HUES64 (cell line): ENCODE data around the gene RNF222.
A peak's percentile ranks its signal among the peaks of the same experiment; 100 is the strongest.
"Not testable (repeated sequence)": the region's sequence is repeated elsewhere in the genome, so short reads cannot be mapped to it uniquely, and the experiment has no call there.

ENCODE experiments used
- H3K27ac ChIP-seq: 2 replicates; pipeline ENCODE4 v1.7.0; 2013; ENCODE audit warnings: low read depth, low read length, inconsistent platforms
- H3K27me3 ChIP-seq: 2 replicates; pipeline ENCODE4 v1.6.1; 2013; ENCODE audit warnings: mild to moderate bottlenecking, low read length; ENCODE audit not compliant: insufficient read depth
- H3K36me3 ChIP-seq: 2 replicates; pipeline ENCODE4 v1.6.1; 2013; ENCODE audit warnings: mild to moderate bottlenecking, low read length; ENCODE audit not compliant: insufficient read depth
- H3K4me1 ChIP-seq: 2 replicates; pipeline ENCODE4 v1.6.1; 2013; ENCODE audit warnings: mild to moderate bottlenecking, low read length, moderate library complexity; ENCODE audit not compliant: insufficient read depth
- H3K4me3 ChIP-seq: 2 replicates; pipeline ENCODE4 v1.5.1; 2013; ENCODE audit warnings: mild to moderate bottlenecking, low read length, moderate library complexity
- H3K9ac ChIP-seq: 2 replicates; pipeline ENCODE4 v1.6.1; 2013; ENCODE audit warnings: mild to moderate bottlenecking, low read depth, low read length
- H3K9me3 ChIP-seq: 2 replicates; pipeline ENCODE4 v1.6.1; 2013; ENCODE audit warnings: low read depth, low read length; ENCODE audit not compliant: insufficient read depth
- WGBS: fragments of 150-250, 120-280 bp; methylation state at CpG from one replicate; pipeline ENCODE4 v1.1.7; 2013; ENCODE audit warnings: missing lambda C conversion rate; 5-methylcytosine and 5-hydroxymethylcytosine counted together

The RNF222 gene

DNA sequence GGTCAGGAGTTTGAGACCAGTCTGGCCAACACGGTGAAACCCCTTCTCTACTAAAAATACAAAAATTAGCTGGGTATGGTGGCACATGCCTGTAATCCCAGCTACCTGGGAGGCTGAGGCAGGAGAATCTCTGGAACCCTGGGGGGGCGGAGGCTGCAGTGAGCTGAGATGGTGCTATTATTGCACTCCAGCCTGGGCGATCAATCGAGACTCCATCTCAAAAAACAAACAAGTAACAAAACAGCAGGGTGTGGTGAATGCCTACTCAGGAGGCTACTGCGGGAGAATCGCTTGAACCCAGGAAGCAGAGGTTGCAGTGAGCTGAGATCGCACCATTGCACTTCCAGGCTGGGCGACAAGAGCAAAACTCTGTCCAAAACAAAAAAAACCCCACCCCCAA, 19.5 kb downstream of the RNF222 start:
- peaks cover 58% of the 10 kb centered on the region for H3K36me3 ChIP-seq
- peaks cover 16% of the 10 kb centered on the region; the same call in 1 of the 2 replicates for H3K4me1 ChIP-seq
- not testable (repeated sequence) for H3K4me3 ChIP-seq, H3K27me3 ChIP-seq, H3K27ac ChIP-seq, H3K9ac ChIP-seq, H3K9me3 ChIP-seq
- WGBS: 95% methylated on average over 8 of the region's 8 CpGs

DNA sequence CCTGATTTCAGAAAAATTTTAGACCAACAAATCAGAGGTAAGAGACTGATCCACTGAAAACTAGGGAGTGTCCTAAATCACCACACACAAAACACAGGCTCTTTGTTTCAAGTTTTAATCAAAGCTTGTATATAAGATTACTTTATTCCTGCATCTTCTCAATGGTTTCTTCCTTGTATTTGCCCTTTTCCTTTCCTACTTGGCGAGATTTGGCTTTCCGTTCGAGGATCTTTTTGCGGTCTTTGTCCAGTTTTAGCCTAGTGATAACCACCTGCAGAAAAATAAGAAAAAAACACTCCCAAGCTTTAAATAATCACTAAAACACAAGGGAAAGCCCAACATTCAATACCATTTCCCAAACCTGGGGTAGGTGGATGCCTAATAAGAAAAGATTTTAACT, 20.2 kb downstream of the RNF222 start:
- Histone ChIP-seq H3K9ac (no peak overlapping the region), H3K4me1 (peaks cover 16% of the 10 kb centered on the region; the same call in 1 of the 2 replicates), H3K27ac (peak overlapping the region; percentile 72; the same call in 1 of the 2 replicates), H3K9me3 (no peaks in the 10 kb centered on the region), H3K4me3 (no peak overlapping the region; the same call in 1 of the 2 replicates), H3K36me3 (peaks cover 59% of the 10 kb centered on the region), H3K27me3 (no peaks in the 10 kb centered on the region)
- 97% methylated on average over 4 of the region's 4 CpGs for WGBS

DNA sequence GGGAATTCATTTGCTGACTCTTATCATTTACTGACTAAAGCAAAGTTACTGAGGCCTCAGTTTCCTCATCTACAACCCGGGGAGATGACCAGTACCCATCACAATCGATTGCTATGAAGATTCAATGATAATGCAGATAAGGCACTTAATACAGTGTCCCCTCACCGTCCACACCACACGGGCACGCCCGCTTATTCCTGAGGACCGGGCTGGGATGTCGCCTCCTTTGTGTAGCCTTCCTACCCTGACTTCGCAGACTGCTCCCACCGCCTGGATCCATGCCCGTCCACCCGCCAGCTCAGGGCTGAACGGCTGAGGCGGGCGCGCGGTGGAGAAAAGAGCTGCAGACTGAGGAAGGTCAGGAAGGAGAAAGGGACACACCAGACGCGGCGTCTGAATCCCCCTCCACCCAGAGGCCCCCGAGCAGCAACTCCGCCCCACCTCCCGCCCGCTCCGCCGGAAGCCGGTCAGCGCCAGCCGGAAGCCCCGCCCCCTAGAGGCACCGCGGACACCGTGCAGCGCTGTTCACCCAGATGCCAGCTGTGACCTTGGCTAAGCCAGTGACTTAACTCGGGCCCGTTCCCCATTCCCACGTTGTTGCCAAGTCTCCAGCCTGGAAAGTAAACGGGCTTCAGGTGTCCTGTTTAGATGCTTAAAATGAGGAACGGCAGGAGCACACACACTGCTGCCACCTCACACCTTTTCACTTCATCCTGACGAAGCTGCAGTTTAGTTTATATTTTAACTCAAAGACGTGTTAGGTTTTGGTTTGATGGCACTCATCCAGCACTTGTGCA, 21.2 kb downstream of the RNF222 start, which contains the start of gene KRABD2:
Gene KRABD2 (minus strand): TSS at position 434 of the 797 bp plus-strand sequence.
- Histone ChIP-seq H3K4me3 (peak within 1 kb of the TSS; percentile 69), H3K9me3 (no peaks in the 10 kb centered on the region), H3K9ac (peak within 1 kb of the TSS; percentile 91), H3K27ac (peak within 1 kb of the TSS; percentile 85), H3K36me3 (peaks cover 54% of the 10 kb centered on the region), H3K27me3 (no peaks in the 10 kb centered on the region), H3K4me1 (peaks cover 15% of the 10 kb centered on the region; the same call in 1 of the 2 replicates)
- 10% methylated on average over 41 of the region's 41 CpGs for WGBS

DNA sequence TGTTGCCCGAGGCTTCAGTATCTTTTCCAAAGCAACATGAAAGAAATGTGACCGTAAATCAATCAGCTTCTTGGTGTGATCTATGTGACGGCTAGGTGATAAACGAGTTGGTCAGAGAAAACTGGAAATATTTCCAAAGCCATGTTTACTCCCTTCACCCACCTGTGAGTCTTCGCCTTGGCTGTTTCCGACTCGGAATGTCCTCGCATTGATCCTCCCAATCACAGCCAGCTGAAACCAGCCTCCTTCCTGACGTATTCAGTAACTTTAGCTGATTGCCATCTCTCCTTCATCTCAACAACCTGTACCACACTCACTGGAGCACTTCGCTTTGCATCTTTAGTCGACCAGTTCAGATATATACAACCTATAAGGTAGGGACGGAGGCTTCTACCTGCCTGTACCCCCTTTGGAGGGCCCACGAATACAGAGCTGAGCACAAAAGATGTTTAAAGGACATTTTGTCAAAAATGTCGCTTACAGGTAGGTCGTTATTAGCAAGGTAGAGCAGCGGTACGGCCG, 21.8 kb downstream of the RNF222 start:
- peak overlapping the region; percentile 69 for H3K4me3 ChIP-seq
- 79% methylated on average over 18 of the region's 18 CpGs for WGBS
- H3K36me3 ChIP-seq: peaks cover 52% of the 10 kb centered on the region
- H3K9me3 ChIP-seq: no peaks in the 10 kb centered on the region
- peak overlapping the region; percentile 85 for H3K27ac ChIP-seq
- H3K9ac ChIP-seq: peak overlapping the region; percentile 91
- H3K27me3 ChIP-seq: no peaks in the 10 kb centered on the region
- H3K4me1 ChIP-seq: peaks cover 8% of the 10 kb centered on the region; the same call in 1 of the 2 replicates

DNA sequence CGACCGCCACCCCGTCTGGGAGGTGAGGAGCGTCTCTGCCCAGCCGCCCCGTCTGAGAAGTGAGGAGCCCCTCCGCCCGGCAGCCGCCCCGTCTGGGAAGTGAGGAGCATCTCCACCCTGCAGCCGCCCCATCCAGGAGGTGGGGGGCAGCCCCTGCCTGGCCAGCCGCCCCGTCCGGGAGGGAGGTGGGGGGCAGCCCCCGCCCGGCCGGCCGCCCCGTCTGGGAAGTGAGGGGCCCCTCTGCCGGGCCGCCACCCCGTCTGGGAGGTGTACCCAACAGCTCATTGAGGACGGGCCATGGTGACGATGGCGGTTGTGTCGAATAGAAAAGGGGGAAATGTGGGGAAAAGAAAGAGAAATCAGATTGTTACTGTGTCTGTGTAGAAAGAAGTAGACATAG, 23.8 kb downstream of the RNF222 start:
- H3K27ac ChIP-seq, H3K27me3 ChIP-seq, H3K4me1 ChIP-seq, H3K9ac ChIP-seq, H3K9me3 ChIP-seq, H3K4me3 ChIP-seq: not testable (repeated sequence)
- 97% methylated on average over 26 of the region's 26 CpGs for WGBS
- H3K36me3 ChIP-seq: peaks cover 51% of the 10 kb centered on the region

DNA sequence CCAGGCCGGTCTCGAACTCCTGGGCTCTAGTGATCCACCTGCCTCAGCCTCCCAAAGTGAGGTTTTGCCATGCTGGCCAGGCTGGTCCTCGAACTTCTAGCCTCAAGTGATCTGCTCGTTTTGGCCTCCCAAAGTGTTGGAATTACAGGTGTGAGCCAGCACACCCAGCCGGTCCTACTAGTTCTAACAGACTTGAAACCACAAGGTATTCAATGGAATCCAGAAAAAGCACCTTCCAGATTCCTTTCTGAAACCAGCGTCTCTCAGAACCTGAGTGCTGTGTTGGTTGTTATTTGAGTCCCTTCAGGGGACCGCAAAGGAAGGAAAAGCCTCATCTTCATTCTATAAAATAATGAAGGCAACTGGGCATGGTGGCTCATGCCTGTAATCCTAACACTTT, 25.2 kb downstream of the RNF222 start:
- Histone ChIP-seq H3K4me1 (peaks cover 4% of the 10 kb centered on the region; the same call in 1 of the 2 replicates), H3K27me3 (no peaks in the 10 kb centered on the region), H3K4me3 (no peak overlapping the region), H3K9me3 (no peaks in the 10 kb centered on the region), H3K36me3 (peaks cover 45% of the 10 kb centered on the region), H3K27ac (no peak overlapping the region), H3K9ac (no peak overlapping the region)
- 95% methylated on average over 6 of the region's 7 CpGs for WGBS

DNA sequence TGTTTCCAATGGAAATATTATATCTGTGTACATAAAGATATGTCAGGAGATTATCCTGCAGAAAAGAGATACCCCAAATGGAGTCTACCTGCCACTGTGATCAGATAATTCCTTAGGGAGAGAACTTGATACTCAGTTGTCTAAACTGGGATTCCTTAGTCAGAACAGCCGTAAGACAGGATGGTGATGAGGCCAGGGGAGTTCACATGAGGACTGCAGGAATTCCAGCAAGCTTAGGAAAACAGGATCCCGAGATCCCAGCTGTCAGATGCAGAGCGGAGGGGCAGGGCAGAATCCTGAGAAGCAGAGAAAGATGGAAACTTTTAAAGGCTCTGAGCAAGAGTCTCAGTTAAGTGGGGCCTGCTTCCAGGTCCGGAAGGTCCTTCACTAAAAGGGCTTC, 25.8 kb downstream of the RNF222 start:
- Histone ChIP-seq H3K27me3 (no peaks in the 10 kb centered on the region), H3K9ac (no peak overlapping the region), H3K9me3 (no peaks in the 10 kb centered on the region), H3K36me3 (peaks cover 39% of the 10 kb centered on the region), H3K27ac (no peak overlapping the region), H3K4me3 (no peak overlapping the region), H3K4me1 (peaks cover under 1% of the 10 kb centered on the region; the same call in 1 of the 2 replicates)
- WGBS: 94% methylated on average over 4 of the region's 4 CpGs

DNA sequence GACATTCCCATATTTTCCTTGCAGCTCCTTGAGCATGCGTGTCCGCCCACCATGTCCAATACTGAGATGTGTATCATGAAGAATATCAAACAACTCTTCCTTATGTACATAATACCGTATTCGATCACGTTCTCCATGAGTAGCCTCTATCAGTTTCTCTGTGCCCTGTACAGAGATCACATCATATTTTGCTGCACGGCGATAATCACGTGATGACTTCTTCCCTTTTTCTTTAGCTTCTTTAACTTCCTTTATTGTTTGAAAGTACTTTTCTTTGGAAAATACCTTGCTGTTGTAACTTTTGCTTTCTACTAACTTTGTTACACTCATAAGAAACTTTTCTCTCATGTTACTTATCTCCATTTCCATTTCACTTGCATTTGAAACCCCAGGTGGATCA, 27.7 kb downstream of the RNF222 start:
- Histone ChIP-seq H3K9ac (no peak overlapping the region), H3K4me3 (no peak overlapping the region), H3K27ac (no peak overlapping the region), H3K9me3 (no peaks in the 10 kb centered on the region), H3K27me3 (no peaks in the 10 kb centered on the region), H3K36me3 (peaks cover 38% of the 10 kb centered on the region), H3K4me1 (no peaks in the 10 kb centered on the region)
- 96% methylated on average over 8 of the region's 8 CpGs for WGBS

DNA sequence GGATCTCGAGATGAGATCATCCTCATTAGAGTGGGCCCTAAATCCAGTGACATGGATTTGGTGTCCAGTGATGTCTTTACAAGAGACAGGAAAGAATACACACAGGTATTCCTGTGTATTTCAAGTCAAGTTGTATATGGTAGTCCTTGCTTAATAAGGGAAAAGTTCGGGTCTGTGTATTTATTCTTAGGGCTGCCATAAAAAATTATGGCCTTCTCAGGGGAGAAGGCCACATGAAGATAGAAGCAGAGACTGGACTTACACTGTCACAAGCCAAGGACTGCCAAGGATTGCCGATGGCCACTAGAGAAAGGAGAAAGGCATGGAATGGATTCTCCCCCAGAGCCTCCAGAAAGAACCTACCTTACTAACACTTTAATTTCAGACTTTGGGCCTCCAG, 29.4 kb downstream of the RNF222 start:
- Histone ChIP-seq H3K27me3 (no peaks in the 10 kb centered on the region), H3K9ac (no peak overlapping the region), H3K4me1 (no peaks in the 10 kb centered on the region), H3K9me3 (no peaks in the 10 kb centered on the region), H3K27ac (no peak overlapping the region), H3K36me3 (peaks cover 38% of the 10 kb centered on the region), H3K4me3 (no peak overlapping the region)
- WGBS: 95% methylated on average over 3 of the region's 3 CpGs

DNA sequence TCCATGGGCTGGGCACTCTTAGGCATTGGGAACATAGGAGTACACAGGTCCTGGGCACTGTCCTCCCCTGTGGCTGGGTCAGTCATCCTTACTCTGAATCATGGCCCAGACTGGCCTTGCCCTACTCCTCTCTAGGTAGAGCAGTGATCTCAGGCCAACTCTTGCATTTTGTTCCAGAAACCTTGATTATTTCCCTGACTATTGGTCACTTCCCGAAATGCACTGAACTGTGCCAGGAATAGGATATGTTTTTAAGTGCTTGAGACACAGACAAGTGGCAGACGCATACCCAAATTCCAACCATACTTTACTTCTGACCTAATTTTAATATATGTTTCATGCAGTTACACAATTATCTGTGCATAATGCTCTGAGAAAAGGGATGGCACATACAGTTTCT, 31.4 kb downstream of the RNF222 start:
- Histone ChIP-seq H3K4me3 (no peak overlapping the region), H3K27ac (no peak overlapping the region), H3K27me3 (no peaks in the 10 kb centered on the region), H3K9me3 (no peaks in the 10 kb centered on the region), H3K36me3 (peaks cover 29% of the 10 kb centered on the region), H3K4me1 (no peaks in the 10 kb centered on the region; the same call in 1 of the 2 replicates), H3K9ac (no peak overlapping the region)
- 93% methylated on average over 2 of the region's 2 CpGs for WGBS

DNA sequence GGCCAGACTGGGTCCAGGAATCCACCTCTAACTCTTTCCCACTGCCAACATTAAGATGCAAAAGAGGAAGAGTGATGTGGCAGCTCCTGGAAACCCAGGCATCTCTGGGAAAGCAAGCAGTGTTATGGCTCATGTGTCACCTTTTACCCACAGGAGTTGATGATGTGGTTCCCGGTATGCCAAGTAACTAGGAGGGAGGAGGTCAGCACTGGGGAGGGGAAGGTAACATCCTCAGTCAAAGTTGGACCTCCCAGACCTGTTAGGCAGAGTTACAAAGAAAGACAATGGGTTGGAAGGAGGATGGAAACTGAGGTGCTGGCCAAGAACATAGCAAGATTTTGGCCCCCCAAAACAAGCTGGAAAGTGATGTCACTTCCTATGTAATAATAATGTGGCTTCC, 32.5 kb downstream of the RNF222 start:
- H3K9me3 ChIP-seq: no peaks in the 10 kb centered on the region
- H3K27ac ChIP-seq: no peak overlapping the region
- H3K9ac ChIP-seq: no peak overlapping the region
- no peaks in the 10 kb centered on the region for H3K27me3 ChIP-seq
- peaks cover 11% of the 10 kb centered on the region for H3K4me1 ChIP-seq
- H3K4me3 ChIP-seq: no peak overlapping the region
- peaks cover 21% of the 10 kb centered on the region for H3K36me3 ChIP-seq
- WGBS: 73% methylated on average over 1 of the region's 1 CpG
